Stimulated activated CD4-positive, alpha-beta T cell treated with anti-CD3 and anti-CD28 coated beads, TNF-alpha, amount 100 ng/mL, for 24 hours (primary cell): ENCODE results near the gene CBFA2T2.
"Not testable (repeated sequence)": the region's sequence is repeated elsewhere in the genome, so short reads cannot be mapped to it uniquely, and the experiment has no call there.

Source experiments
- DNase-seq, 3 experiments: peaks; one replicate each; pipeline ENCODE4 v3.0.0-alpha.2; 2020; ENCODE audit warnings: low read depth in 3 of 3

The CBFA2T2 gene

GRCh38 chr20:33624399-33624798 lies 134.5 kb downstream of the CBFA2T2 start:
- no peak for DNase-seq

DNA sequence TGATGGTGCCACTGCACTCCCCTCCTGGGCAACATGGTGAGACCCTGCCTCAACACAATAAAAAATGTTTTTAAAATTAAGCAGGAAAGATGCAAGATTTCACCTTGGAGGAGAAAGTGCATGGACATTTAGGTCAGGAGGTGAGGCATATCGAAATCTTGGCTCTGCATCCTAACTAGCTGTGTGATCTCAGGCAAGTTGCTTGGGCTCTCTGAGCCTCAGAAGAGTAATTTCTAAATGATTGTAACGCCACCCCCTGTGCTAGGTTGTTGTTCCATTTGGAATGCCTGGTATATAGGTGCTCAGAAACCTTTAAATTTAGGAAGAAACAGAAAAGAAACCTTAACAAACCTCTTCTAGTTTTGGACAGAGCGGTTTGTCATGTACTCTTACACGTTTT lies 136.3 kb downstream of the CBFA2T2 start:
- DNase-seq = no peak

DNA sequence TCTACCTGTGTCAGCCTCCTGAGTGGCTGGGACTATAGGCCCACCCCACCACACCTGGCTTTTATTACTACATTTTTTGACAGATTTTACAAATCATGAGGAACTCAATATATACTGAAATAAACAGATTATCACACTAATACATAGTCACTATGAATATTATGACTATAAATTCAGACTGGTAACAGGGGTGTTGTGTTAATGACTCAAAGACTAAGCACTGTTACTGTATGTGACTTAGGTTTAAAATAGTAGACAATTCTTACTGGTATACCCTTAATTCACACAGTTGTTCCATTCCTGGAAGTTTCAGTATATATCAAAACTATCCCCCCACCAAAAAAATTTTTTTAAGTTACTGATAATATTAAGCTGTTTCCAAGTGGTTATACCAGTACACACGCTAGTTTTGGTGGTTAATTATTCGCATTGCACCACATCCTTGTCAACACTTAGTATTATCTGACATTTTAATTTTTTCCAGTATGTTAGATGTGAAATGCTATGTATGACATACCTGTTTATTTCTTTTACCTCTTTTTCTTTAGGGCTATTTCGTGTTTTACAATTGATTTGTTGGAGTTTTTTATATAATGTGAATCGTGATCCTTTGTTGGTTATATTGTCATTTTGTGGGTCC lies 137.8 kb downstream of the CBFA2T2 start:
- DNase-seq = no peak

GRCh38 chr20:33629533-33629932 lies 139.6 kb downstream of the CBFA2T2 start:
- no peak for DNase-seq

GRCh38 chr20:33629979-33630378 lies 140.1 kb downstream of the CBFA2T2 start:
- DNase-seq = no peak

DNA sequence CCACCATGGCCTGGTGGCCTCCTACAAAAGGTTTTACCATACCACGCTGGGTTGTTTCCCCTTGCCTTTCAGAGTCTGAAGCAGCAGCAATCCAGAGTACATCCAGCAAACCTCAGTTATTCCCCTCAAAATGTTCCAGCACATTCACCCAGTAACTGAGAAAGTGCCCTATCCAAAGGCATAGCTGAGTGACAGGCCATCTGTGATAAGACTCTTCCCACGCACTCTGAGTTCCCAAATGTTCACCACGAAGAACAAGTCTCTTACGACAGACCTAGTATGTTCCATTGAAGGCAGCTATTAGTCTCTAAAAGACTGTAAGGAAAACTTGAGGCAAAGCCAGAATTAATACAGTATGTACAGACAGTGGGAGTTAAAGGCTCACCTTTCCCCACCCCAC lies 140.6 kb downstream of the CBFA2T2 start:
- no peak for DNase-seq

- DNase-seq = not testable (repeated sequence)
Measured at GRCh38 chr20:33631910-33632309, 142.0 kb downstream of the CBFA2T2 start.

DNA sequence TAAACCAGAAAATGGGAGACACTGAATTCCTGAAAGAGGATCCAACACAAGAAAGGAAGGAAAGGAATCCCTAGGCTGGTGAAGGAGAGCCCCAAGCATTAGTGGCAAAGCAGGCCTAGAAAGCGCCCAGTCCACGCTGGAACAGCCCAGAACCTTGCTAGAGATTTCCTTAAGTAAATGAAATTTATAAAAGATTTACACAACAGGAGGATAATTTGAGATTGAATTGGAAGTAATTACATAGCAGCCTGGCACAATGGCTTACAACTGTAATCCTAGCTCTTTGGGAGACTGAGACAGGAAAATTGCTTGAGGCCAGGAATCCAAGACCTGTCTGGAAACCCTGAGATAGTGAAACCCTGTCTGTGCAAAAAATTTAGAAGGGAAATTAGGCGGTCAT lies 145.4 kb downstream of the CBFA2T2 start:
- DNase-seq = no peak

GRCh38 chr20:33636776-33637175 lies 146.9 kb downstream of the CBFA2T2 start:
- no peak for DNase-seq

GRCh38 chr20:33640287-33640686 lies 150.4 kb downstream of the CBFA2T2 start:
- DNase-seq = no peak

DNA sequence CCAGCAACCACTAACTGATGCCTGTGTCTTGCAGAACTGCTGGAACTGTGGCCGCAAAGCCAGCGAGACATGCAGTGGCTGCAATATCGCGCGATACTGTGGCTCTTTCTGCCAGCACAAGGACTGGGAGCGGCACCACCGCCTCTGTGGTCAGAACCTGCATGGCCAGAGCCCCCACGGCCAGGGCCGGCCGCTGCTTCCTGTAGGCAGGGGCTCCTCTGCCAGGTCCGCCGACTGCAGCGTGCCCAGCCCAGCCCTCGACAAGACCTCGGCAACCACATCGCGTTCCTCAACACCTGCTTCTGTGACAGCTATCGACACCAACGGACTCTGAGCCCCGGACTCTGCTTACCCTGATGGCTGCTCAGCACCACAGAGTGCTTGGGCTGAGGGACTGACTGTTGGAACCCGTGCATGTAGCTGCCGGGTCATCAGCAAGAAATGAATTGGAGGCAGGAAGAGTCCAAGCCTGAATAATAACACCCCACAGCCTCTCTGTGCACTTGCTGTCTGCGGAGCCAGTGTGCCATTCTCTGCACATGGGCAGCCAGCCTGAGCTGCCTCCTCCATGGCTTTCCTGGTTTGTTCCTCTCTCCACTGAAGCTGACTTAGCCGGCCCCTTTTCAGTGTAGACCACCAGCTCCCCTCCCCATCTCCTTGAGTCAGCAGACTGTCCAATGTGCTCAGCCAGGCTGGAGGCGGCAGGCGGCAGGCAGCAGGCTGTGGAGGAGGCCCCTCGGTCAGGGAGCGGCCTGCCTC lies 154.6 kb downstream of the CBFA2T2 start:
- DNase-seq = no peak

- DNase-seq = no peak
Measured at GRCh38 chr20:33645072-33645358, 155.1 kb downstream of the CBFA2T2 start.

GRCh38 chr20:33645396-33645795 lies 155.5 kb downstream of the CBFA2T2 start:
- DNase-seq = no peak

GRCh38 chr20:33646191-33646590 lies 156.3 kb downstream of the CBFA2T2 start:
- DNase-seq = no peak

- DNase-seq = not testable (repeated sequence)
Measured at GRCh38 chr20:33646959-33647602, 157.2 kb downstream of the CBFA2T2 start.

GRCh38 chr20:33647603-33648395 lies 157.9 kb downstream of the CBFA2T2 start:
- no peak for DNase-seq

GRCh38 chr20:33648396-33649004 lies 158.6 kb downstream of the CBFA2T2 start:
- DNase-seq = no peak

GRCh38 chr20:33649201-33649681 lies 159.3 kb downstream of the CBFA2T2 start:
- DNase-seq = no peak

- no peak for DNase-seq
Measured at GRCh38 chr20:33650111-33650752, 160.3 kb downstream of the CBFA2T2 start.

- no peak for DNase-seq
Measured at GRCh38 chr20:33650753-33651561, 161.1 kb downstream of the CBFA2T2 start.
